Measurements from ENCODE around the gene RFX3. TPM values are rescaled to one million over a fixed set of nuclear protein-coding genes. Genes with fewer than 3 reads are reported as not detected.

RFX3 gene
- total RNA-seq, 2 donors from 2014 or later: 4.6 to 6.5 TPM

GRCh38 chr9:3495855-3496254 is 29.9 kb downstream of the RFX3 start:
- ATAC-seq: no peak
- no peak overlapping the region for H3K27ac ChIP-seq

DNA sequence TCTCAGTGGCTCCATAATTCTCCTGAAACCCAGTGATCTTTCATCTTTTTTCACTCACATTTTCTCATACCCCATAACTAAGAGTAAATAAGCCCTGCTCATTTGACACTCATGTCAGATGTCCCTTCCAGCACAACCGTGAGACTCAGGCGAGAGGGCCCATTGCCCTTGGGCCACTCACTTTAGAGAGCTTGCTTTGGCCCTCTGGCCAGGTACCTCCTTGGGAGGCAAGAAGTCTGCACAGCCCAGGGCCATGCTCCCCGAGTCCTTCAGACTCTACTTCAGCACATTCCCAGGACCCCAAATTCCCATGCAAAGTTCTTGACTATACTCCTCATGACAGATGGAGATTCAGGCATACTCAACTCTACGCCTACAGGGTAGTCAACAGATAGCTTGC is 33.6 kb downstream of the RFX3 start:
- Histone ChIP-seq H3K4me3 (no peak overlapping the region), H3K4me1 (no peaks in the 10 kb centered on the region), H3K9me3 (no peaks in the 10 kb centered on the region), H3K27me3 (no peaks in the 10 kb centered on the region), H3K36me3 (replicated peaks in 1 of 2; ENCODE audit: insufficient read depth in 1 of 2, low read depth in 2 of 2) (no peaks in the 10 kb centered on the region), H3K27ac (no peak overlapping the region)
- intact Hi-C loops (cut with DNase I): no loop called here
- TF ChIP-seq CTCF (IDR thresholded peaks at IDR 0.05) (no peak), POLR2A (IDR thresholded peaks at IDR 0.05) (no peak)
- 95 to 100% methylated on average over 4 of the region's 4 CpGs for WGBS, 2 donors
- ATAC-seq: no peak
- DNase-seq: no peak

More at GRCh38 chr9:3495855-3496254, 29.9 kb downstream of the RFX3 start:
- intact Hi-C loops (cut with DNase I): no loop called here
- H3K36me3 ChIP-seq (replicated peaks in 1 of 2; ENCODE audit: insufficient read depth in 1 of 2, low read depth in 2 of 2): no peaks in the 10 kb centered on the region
- no peak overlapping the region for H3K4me3 ChIP-seq
- no peak for DNase-seq
- no peaks in the 10 kb centered on the region for H3K27me3 ChIP-seq
- WGBS, 2 donors: 73 to 89% methylated on average over 3 of the region's 3 CpGs
- H3K4me1 ChIP-seq: no peaks in the 10 kb centered on the region
- H3K9me3 ChIP-seq: no peaks in the 10 kb centered on the region
- TF ChIP-seq CTCF (IDR thresholded peaks at IDR 0.05): no peak
- no peak for TF ChIP-seq POLR2A (IDR thresholded peaks at IDR 0.05)

- Histone ChIP-seq H3K4me1 (no peaks in the 10 kb centered on the region), H3K27me3 (no peaks in the 10 kb centered on the region), H3K9me3 (no peaks in the 10 kb centered on the region), H3K27ac (no peak overlapping the region), H3K4me3 (no peak overlapping the region), H3K36me3 (replicated peaks in 1 of 2; ENCODE audit: insufficient read depth in 1 of 2, low read depth in 2 of 2) (no peaks in the 10 kb centered on the region)
- DNase-seq (no peak), ATAC-seq (no peak)
- intact Hi-C loops (cut with DNase I): no loop called here
- TF ChIP-seq POLR2A (IDR thresholded peaks at IDR 0.05): no peak
- TF ChIP-seq CTCF (IDR thresholded peaks at IDR 0.05): no peak
Observed at GRCh38 chr9:3491450-3491849, 34.4 kb downstream of the RFX3 start.

- Histone ChIP-seq H3K4me3 (no peak overlapping the region), H3K9me3 (no peaks in the 10 kb centered on the region), H3K27ac (no peak overlapping the region), H3K4me1 (no peaks in the 10 kb centered on the region), H3K36me3 (replicated peaks in 1 of 2; ENCODE audit: insufficient read depth in 1 of 2, low read depth in 2 of 2) (no peaks in the 10 kb centered on the region), H3K27me3 (no peaks in the 10 kb centered on the region)
- DNase-seq (no peak), ATAC-seq (no peak)
- intact Hi-C loops (cut with DNase I): no loop called here
- TF ChIP-seq POLR2A (IDR thresholded peaks at IDR 0.05) (no peak), CTCF (IDR thresholded peaks at IDR 0.05) (no peak)
- WGBS, 2 donors: 43 to 44% methylated on average over 4 of the region's 4 CpGs
Observed at GRCh38 chr9:3490957-3491356, 34.8 kb downstream of the RFX3 start.

- ATAC-seq (no peak), DNase-seq (no peak)
- Histone ChIP-seq H3K4me1 (no peaks in the 10 kb centered on the region), H3K27me3 (no peaks in the 10 kb centered on the region), H3K9me3 (no peaks in the 10 kb centered on the region), H3K36me3 (replicated peaks in 1 of 2; ENCODE audit: insufficient read depth in 1 of 2, low read depth in 2 of 2) (no peaks in the 10 kb centered on the region), H3K4me3 (no peak overlapping the region), H3K27ac (no peak overlapping the region)
- 89 to 90% methylated on average over 2 of the region's 2 CpGs for WGBS, 2 donors
- intact Hi-C loops (cut with DNase I): no loop called here
- TF ChIP-seq CTCF (IDR thresholded peaks at IDR 0.05) (no peak), POLR2A (IDR thresholded peaks at IDR 0.05) (no peak)
Observed at GRCh38 chr9:3482578-3482977, 43.2 kb downstream of the RFX3 start.

All from body of pancreas (tissue), 4 donors.